ENCODE results near the gene ERBB4. TPM values are rescaled to one million over a fixed set of nuclear protein-coding genes. Genes with fewer than 3 reads are reported as not detected.
A peak's percentile ranks its signal among the peaks of the same experiment; 100 is the strongest.

Gene ERBB4
- polyA plus RNA-seq, 1 of the 3 experiments (the other 2 are of a cell fraction): 0.05 TPM

DNA sequence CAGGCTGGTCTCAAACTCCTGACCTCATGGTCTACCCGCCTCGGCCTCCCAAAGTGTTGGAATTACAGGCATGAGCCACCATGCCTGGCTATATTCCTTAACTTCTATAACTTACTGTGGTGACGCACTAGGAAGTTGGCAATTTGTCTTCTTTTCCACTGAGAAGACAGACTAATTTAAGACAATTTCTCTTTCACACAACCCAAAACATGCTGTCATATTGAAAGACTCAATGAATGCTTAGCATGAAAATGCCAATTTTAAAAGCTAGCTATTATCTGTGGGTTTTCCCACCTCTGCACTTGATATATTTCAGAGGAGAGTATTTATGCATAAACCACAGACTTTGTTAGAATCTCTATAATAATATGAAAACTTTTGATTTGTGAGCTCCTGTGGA is 84.5 kb downstream of the ERBB4 start:
- H3K9me3 ChIP-seq: no peaks in the 10 kb centered on the region
- no peak overlapping the region for H3K27ac ChIP-seq (ENCODE audit: low read depth in 2 of 2, low read length in 1 of 2)
- no peaks in the 10 kb centered on the region for H3K9me2 ChIP-seq
- no peaks in the 10 kb centered on the region for H3K36me3 ChIP-seq (replicated peaks in 1 of 2; ENCODE audit: control insufficient read depth in 1 of 2, insufficient read depth in 2 of 2, low read length in 1 of 2)
- ChIA-PET POLR2A (no interaction called here), CTCF (no interaction called here)
- WGBS (ENCODE audit: low lambda C conversion rate): 92% methylated on average over 3 of the region's 3 CpGs
- no peaks in the 10 kb centered on the region for H3K79me2 ChIP-seq (ENCODE audit: insufficient read depth)
- H2AFZ ChIP-seq (ENCODE audit: low read depth): no peak overlapping the region
- no peaks in the 10 kb centered on the region for H3K27me3 ChIP-seq (ENCODE audit: insufficient read depth)
- H3F3A ChIP-seq (replicated peaks; ENCODE audit: insufficient read depth): no peaks in the 10 kb centered on the region
- no peaks in the 10 kb centered on the region; a peak in 2 of 4 replicates for H3K4me1 ChIP-seq (ENCODE audit: control insufficient read depth in 1 of 2, insufficient read depth in 2 of 2, low read depth in 1 of 2, low read length in 1 of 2)
- H3K4me3 ChIP-seq (ENCODE audit: low read depth in 2 of 2, low read length in 1 of 2): no peak overlapping the region
- no peak overlapping the region for H3K9ac ChIP-seq
- no peak for DNase-seq
- no peaks in the 10 kb centered on the region for H4K20me1 ChIP-seq (ENCODE audit: insufficient read depth)
- TF ChIP-seq, protein P1, sequence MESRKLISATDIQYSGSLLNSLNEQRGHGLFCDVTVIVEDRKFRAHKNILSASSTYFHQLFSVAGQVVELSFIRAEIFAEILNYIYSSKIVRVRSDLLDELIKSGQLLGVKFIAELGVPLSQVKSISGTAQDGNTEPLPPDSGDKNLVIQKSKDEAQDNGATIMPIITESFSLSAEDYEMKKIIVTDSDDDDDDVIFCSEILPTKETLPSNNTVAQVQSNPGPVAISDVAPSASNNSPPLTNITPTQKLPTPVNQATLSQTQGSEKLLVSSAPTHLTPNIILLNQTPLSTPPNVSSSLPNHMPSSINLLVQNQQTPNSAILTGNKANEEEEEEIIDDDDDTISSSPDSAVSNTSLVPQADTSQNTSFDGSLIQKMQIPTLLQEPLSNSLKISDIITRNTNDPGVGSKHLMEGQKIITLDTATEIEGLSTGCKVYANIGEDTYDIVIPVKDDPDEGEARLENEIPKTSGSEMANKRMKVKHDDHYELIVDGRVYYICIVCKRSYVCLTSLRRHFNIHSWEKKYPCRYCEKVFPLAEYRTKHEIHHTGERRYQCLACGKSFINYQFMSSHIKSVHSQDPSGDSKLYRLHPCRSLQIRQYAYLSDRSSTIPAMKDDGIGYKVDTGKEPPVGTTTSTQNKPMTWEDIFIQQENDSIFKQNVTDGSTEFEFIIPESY (IDR thresholded peaks at IDR 0.05; ENCODE audit: borderline replicate concordance, low read depth): no peak
- no peak for TF ChIP-seq POLR2AphosphoS5 (IDR thresholded peaks at IDR 0.05; ENCODE audit: low read depth, low read length)
- TF ChIP-seq RFX5 (IDR thresholded peaks at IDR 0.05; ENCODE audit: low read length): no peak
- TF ChIP-seq RXRA (IDR thresholded peaks at IDR 0.05; ENCODE audit: borderline replicate concordance, low read depth): no peak
- H3K4me2 ChIP-seq: no peak overlapping the region

DNA sequence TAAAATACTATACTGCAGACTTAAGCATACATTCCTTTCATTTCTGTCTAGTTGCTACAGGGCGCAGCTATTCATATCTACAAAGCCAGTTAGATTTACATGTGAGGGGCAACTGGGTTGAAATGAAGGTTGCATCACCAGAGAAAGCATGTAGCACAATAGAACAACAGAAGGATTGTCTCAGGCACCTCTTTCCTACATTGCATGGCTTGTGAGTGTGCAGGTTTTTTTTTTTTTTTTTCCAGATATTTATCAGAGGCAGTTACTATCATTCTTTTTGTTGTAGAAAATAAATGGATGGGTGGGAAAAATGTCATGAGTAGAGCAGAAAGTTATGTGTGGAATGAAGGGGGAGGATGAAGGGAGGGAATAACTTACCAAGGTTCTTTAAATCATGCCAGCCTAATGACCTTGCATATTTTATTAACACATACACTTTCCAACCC is 86.8 kb downstream of the ERBB4 start:
- Histone ChIP-seq H3K4me3 (ENCODE audit: low read depth in 2 of 2, low read length in 1 of 2) (no peak overlapping the region), H3K36me3 (replicated peaks in 1 of 2; ENCODE audit: control insufficient read depth in 1 of 2, insufficient read depth in 2 of 2, low read length in 1 of 2) (no peaks in the 10 kb centered on the region), H3K79me2 (ENCODE audit: insufficient read depth) (no peaks in the 10 kb centered on the region), H3K27ac (ENCODE audit: low read depth in 2 of 2, low read length in 1 of 2) (peak overlapping the region; percentile 36 to 39; a peak in 2 of 4 replicates), H3K27me3 (ENCODE audit: insufficient read depth) (no peaks in the 10 kb centered on the region), H3K9me3 (no peaks in the 10 kb centered on the region), H3F3A (replicated peaks; ENCODE audit: insufficient read depth) (no peaks in the 10 kb centered on the region), H3K9ac (no peak overlapping the region), H3K4me1 (ENCODE audit: control insufficient read depth in 1 of 2, insufficient read depth in 2 of 2, low read depth in 1 of 2, low read length in 1 of 2) (no peaks in the 10 kb centered on the region; a peak in 2 of 4 replicates), H3K4me2 (0 out of 2 replicates have a peak overlapping the region, but pooled peaks have one; percentile 11), H4K20me1 (ENCODE audit: insufficient read depth) (no peaks in the 10 kb centered on the region), H3K9me2 (no peaks in the 10 kb centered on the region), H2AFZ (ENCODE audit: low read depth) (no peak overlapping the region)
- POLR2A ChIA-PET: no interaction called here
- DNase-seq: no peak
- WGBS (ENCODE audit: low lambda C conversion rate): 0% methylated on average over 1 of the region's 1 CpG
- CTCF ChIA-PET: no interaction called here
- TF ChIP-seq, protein P2, sequence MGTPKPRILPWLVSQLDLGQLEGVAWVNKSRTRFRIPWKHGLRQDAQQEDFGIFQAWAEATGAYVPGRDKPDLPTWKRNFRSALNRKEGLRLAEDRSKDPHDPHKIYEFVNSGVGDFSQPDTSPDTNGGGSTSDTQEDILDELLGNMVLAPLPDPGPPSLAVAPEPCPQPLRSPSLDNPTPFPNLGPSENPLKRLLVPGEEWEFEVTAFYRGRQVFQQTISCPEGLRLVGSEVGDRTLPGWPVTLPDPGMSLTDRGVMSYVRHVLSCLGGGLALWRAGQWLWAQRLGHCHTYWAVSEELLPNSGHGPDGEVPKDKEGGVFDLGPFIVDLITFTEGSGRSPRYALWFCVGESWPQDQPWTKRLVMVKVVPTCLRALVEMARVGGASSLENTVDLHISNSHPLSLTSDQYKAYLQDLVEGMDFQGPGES (IDR thresholded peaks at IDR 0.05; ENCODE audit: low read depth, low read length): no peak
- TF ChIP-seq POLR2AphosphoS5 (IDR thresholded peaks at IDR 0.05; ENCODE audit: low read depth, low read length) (no peak), GATA2 (CRISPR knock-in tag; IDR thresholded peaks at IDR 0.05) (no peak), TCF12 (IDR thresholded peaks at IDR 0.05) (peak; percentile 43), NFIC (IDR thresholded peaks at IDR 0.05; ENCODE audit: borderline replicate concordance) (0 out of 2 replicates have a peak, but pooled peaks have one; percentile 12), TAF1 (IDR thresholded peaks at IDR 0.05; ENCODE audit: borderline replicate concordance, low read depth, low read length) (no peak), YY1 (IDR thresholded peaks at IDR 0.05; ENCODE audit: low read depth) (no peak), SIN3A (IDR thresholded peaks at IDR 0.05; ENCODE audit: borderline replicate concordance, low read depth, low read length) (no peak), FOXM1 (IDR thresholded peaks at IDR 0.05; ENCODE audit: low read depth) (no peak), GABPA (IDR thresholded peaks at IDR 0.05; ENCODE audit: low read depth) (no peak)
- TF ChIP-seq, protein P1 (IDR thresholded peaks at IDR 0.05; ENCODE audit: borderline replicate concordance, low read depth): no peak
- TF ChIP-seq, protein P3, sequence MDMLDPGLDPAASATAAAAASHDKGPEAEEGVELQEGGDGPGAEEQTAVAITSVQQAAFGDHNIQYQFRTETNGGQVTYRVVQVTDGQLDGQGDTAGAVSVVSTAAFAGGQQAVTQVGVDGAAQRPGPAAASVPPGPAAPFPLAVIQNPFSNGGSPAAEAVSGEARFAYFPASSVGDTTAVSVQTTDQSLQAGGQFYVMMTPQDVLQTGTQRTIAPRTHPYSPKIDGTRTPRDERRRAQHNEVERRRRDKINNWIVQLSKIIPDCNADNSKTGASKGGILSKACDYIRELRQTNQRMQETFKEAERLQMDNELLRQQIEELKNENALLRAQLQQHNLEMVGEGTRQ (IDR thresholded peaks at IDR 0.05; ENCODE audit: borderline replicate concordance, low read depth, low read length): no peak
- TF ChIP-seq, protein P4, sequence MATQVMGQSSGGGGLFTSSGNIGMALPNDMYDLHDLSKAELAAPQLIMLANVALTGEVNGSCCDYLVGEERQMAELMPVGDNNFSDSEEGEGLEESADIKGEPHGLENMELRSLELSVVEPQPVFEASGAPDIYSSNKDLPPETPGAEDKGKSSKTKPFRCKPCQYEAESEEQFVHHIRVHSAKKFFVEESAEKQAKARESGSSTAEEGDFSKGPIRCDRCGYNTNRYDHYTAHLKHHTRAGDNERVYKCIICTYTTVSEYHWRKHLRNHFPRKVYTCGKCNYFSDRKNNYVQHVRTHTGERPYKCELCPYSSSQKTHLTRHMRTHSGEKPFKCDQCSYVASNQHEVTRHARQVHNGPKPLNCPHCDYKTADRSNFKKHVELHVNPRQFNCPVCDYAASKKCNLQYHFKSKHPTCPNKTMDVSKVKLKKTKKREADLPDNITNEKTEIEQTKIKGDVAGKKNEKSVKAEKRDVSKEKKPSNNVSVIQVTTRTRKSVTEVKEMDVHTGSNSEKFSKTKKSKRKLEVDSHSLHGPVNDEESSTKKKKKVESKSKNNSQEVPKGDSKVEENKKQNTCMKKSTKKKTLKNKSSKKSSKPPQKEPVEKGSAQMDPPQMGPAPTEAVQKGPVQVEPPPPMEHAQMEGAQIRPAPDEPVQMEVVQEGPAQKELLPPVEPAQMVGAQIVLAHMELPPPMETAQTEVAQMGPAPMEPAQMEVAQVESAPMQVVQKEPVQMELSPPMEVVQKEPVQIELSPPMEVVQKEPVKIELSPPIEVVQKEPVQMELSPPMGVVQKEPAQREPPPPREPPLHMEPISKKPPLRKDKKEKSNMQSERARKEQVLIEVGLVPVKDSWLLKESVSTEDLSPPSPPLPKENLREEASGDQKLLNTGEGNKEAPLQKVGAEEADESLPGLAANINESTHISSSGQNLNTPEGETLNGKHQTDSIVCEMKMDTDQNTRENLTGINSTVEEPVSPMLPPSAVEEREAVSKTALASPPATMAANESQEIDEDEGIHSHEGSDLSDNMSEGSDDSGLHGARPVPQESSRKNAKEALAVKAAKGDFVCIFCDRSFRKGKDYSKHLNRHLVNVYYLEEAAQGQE (IDR thresholded peaks at IDR 0.05; ENCODE audit: low read depth, low read length): no peak
- TF ChIP-seq, protein P5, sequence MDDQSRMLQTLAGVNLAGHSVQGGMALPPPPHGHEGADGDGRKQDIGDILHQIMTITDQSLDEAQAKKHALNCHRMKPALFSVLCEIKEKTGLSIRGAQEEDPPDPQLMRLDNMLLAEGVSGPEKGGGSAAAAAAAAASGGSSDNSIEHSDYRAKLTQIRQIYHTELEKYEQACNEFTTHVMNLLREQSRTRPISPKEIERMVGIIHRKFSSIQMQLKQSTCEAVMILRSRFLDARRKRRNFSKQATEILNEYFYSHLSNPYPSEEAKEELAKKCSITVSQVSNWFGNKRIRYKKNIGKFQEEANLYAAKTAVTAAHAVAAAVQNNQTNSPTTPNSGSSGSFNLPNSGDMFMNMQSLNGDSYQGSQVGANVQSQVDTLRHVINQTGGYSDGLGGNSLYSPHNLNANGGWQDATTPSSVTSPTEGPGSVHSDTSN (IDR thresholded peaks at IDR 0.05): peak; percentile 68

All from SK-N-SH (cell line).